G401 (cell line): ENCODE data around the gene SLC35D2. TPM values are rescaled to one million over a fixed set of nuclear protein-coding genes. Genes with fewer than 3 reads are reported as not detected.

Experiments
- DNase-seq: peaks from one replicate; pipeline ENCODE4 v3.0.0-alpha.2; 2015; ENCODE audit warnings: low spot score
- in situ Hi-C: cut with HindIII; loops from 2 replicates; pipeline ENCODE4 v1.10.0; 2016; ENCODE audit warnings: low sequenced_read_pairs, mixed read lengths
- total RNA-seq: library from RNA; depleted of rRNA; stranded (reverse); fragments of >200 nt; shearing (Covaris generic); gene quantifications from 2 replicates; pipeline ENCODE4 v1.2.3, GENCODE V29; 2014; rRNA removed

The SLC35D2 gene
- total RNA-seq, result 23.3 and 25.7 TPM in 2 replicates

- DNase-seq, result peak; percentile 19
- in situ Hi-C loops, result no loop called here
These were observed at the start of gene SLC35D2 for GRCh38 chr9:96383165-96383942. SLC35D2 (minus strand) TSS chr9:96383711; CDS start chr9:96383634, 77 bp downstream.

GRCh38 chr9:96430377-96430776 lies 46.9 kb upstream of the SLC35D2 start:
- in situ Hi-C loops, result no loop called here
- DNase-seq, result no peak

- in situ Hi-C loops, result no loop called here
- no peak for DNase-seq
These were observed 46.2 kb upstream of the SLC35D2 start for GRCh38 chr9:96429732-96430131.

- no peak for DNase-seq
- in situ Hi-C loops, result no loop called here
These were observed 42.1 kb upstream of the SLC35D2 start for GRCh38 chr9:96425500-96426169.

GRCh38 chr9:96423985-96424336 lies 40.5 kb upstream of the SLC35D2 start:
- in situ Hi-C loops, result no loop called here

GRCh38 chr9:96423322-96423984 lies 39.9 kb upstream of the SLC35D2 start:
- in situ Hi-C loops, result no loop called here
- peak; percentile 27 for DNase-seq

More at GRCh38 chr9:96423985-96424336, 40.5 kb upstream of the SLC35D2 start:
- DNase-seq, result no peak

GRCh38 chr9:96420468-96421219 lies 37.1 kb upstream of the SLC35D2 start:
- peak; percentile 65 for DNase-seq
- in situ Hi-C loops, result no loop called here

- no peak for DNase-seq
These were observed 36.1 kb upstream of the SLC35D2 start for GRCh38 chr9:96419691-96419969.

GRCh38 chr9:96418920-96419690 lies 35.6 kb upstream of the SLC35D2 start:
- in situ Hi-C loops, result no loop called here

More at GRCh38 chr9:96419691-96419969, 36.1 kb upstream of the SLC35D2 start:
- in situ Hi-C loops, result no loop called here

GRCh38 chr9:96418083-96418919 lies 34.8 kb upstream of the SLC35D2 start, which contains the start of gene ZNF367:
ZNF367 (minus strand) TSS chr9:96418370; CDS start chr9:96418032, 338 bp downstream.
- in situ Hi-C loops, result no loop called here
- peak; percentile 98 for DNase-seq

More at GRCh38 chr9:96418920-96419690, 35.6 kb upstream of the SLC35D2 start:
- peak; percentile 61 for DNase-seq

- DNase-seq, result no peak
- in situ Hi-C loops, result no loop called here
These were observed 34.2 kb upstream of the SLC35D2 start for GRCh38 chr9:96417661-96418082.

GRCh38 chr9:96417051-96417586 lies 33.6 kb upstream of the SLC35D2 start:
- peak; percentile 87 for DNase-seq
- in situ Hi-C loops, result no loop called here

- DNase-seq, result no peak
- in situ Hi-C loops, result no loop called here
These were observed 30.1 kb upstream of the SLC35D2 start for GRCh38 chr9:96413302-96414221.

- no peak for DNase-seq
- in situ Hi-C loops, result no loop called here
These were observed 28.8 kb upstream of the SLC35D2 start for GRCh38 chr9:96412174-96412913.

- DNase-seq, result no peak
- in situ Hi-C loops, result no loop called here
These were observed 27.8 kb upstream of the SLC35D2 start for GRCh38 chr9:96411129-96411838.
